ENCODE results near the gene RDH5.

- TF ChIP-seq CTCF (IDR thresholded peaks at IDR 0.05) (no peak), POLR2AphosphoS5 (IDR thresholded peaks at IDR 0.05; ENCODE audit: insufficient read depth in 1 of 2, low read depth in 1 of 2) (no peak), POLR2A (IDR thresholded peaks at IDR 0.05) (no peak)
Measured at GRCh38 chr12:55757701-55758100, 37.5 kb downstream of the RDH5 start.

All from vagina (tissue), 2 donors.